ENCODE measurements around the gene DNAH2.

GRCh38 chr17:7695586-7695985 is 22.0 kb upstream of the DNAH2 start:
- TF ChIP-seq POLR2AphosphoS5 (IDR thresholded peaks at IDR 0.05) = no peak
- TF ChIP-seq, protein P1, sequence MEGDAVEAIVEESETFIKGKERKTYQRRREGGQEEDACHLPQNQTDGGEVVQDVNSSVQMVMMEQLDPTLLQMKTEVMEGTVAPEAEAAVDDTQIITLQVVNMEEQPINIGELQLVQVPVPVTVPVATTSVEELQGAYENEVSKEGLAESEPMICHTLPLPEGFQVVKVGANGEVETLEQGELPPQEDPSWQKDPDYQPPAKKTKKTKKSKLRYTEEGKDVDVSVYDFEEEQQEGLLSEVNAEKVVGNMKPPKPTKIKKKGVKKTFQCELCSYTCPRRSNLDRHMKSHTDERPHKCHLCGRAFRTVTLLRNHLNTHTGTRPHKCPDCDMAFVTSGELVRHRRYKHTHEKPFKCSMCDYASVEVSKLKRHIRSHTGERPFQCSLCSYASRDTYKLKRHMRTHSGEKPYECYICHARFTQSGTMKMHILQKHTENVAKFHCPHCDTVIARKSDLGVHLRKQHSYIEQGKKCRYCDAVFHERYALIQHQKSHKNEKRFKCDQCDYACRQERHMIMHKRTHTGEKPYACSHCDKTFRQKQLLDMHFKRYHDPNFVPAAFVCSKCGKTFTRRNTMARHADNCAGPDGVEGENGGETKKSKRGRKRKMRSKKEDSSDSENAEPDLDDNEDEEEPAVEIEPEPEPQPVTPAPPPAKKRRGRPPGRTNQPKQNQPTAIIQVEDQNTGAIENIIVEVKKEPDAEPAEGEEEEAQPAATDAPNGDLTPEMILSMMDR (IDR thresholded peaks at IDR 0.05) = no peak
- no peak for TF ChIP-seq POLR2A (IDR thresholded peaks at IDR 0.05)

Data from breast epithelium (tissue), 3 donors.